ENCODE data around the gene EREG. TPM values are rescaled to one million over a fixed set of nuclear protein-coding genes. Genes with fewer than 3 reads are reported as not detected.

EREG gene
- total and polyA plus RNA-seq, 2 of the 8 experiments (the other 6 are each of a cell fraction or from before 2014, with no cell fraction given) = not detected

- TF ChIP-seq RNF2 (IDR thresholded peaks at IDR 0.05; ENCODE audit: borderline replicate concordance, low read depth, low read length, missing control alignments, poor library complexity, severe bottlenecking) (no peak), SIRT6 (IDR thresholded peaks at IDR 0.05; ENCODE audit: low read length) (no peak), NRF1 (IDR thresholded peaks at IDR 0.05; ENCODE audit: low read depth, low read length) (no peak), EP300 (IDR thresholded peaks at IDR 0.05; ENCODE audit: borderline replicate concordance in 1 of 2, low read depth in 2 of 2, low read length in 2 of 2) (no peak), SRF (IDR thresholded peaks at IDR 0.05; ENCODE audit: low read depth, low read length) (no peak), RBBP5 (IDR thresholded peaks at IDR 0.05; ENCODE audit: borderline replicate concordance, low read depth, low read length) (no peak), RAD21 (IDR thresholded peaks at IDR 0.05 in 1 of 2, conservative IDR thresholded peaks at IDR 0.05 in 1 of 2; ENCODE audit: low read depth in 2 of 2, low read length in 2 of 2) (no peak), SP2 (IDR thresholded peaks at IDR 0.05; ENCODE audit: low read length) (no peak), SP4 (IDR thresholded peaks at IDR 0.05; ENCODE audit: low read length) (no peak), TEAD4 (IDR thresholded peaks at IDR 0.05; ENCODE audit: low read depth, low read length) (no peak), NANOG (IDR thresholded peaks at IDR 0.05; ENCODE audit: insufficient read depth, low read depth, low read length, poor library complexity, severe bottlenecking) (no peak)
- H3K4me1 ChIP-seq (replicated peaks in 1 of 4; ENCODE audit: control insufficient read depth in 3 of 4, insufficient read depth in 4 of 4, low read length in 3 of 4) = peaks cover 0 to 4% (median 0%) of the 10 kb centered on the region in 4 experiments; a peak in 2 of 7 replicates
- DNase-seq (ENCODE audit: low read depth in 1 of 2, low spot score in 2 of 2) (no peak), FAIRE-seq (no peak)
- H2BK5ac ChIP-seq (ENCODE audit: low read depth, low read length) = no peak overlapping the region
- H2BK12ac ChIP-seq (ENCODE audit: low read depth, low read length) = no peak overlapping the region
- H3K23ac ChIP-seq (ENCODE audit: insufficient read length) = no peak overlapping the region
- H3K9ac ChIP-seq (replicated peaks in 1 of 4; ENCODE audit: extremely low read depth in 1 of 4, low read depth in 3 of 4, low read length in 3 of 4) = no peak overlapping the region
- H3K36me3 ChIP-seq (ENCODE audit: control insufficient read depth in 2 of 4, insufficient read depth in 4 of 4, low read length in 3 of 4) = peaks cover 0 to 2% (median 0%) of the 10 kb centered on the region in 4 experiments; a peak in 1 of 8 replicates
- H3K4me3 ChIP-seq (ENCODE audit: extremely low read depth in 1 of 4, insufficient read depth in 2 of 4, low read depth in 3 of 4, low read length in 4 of 4) = no peak overlapping the region
- H4K8ac ChIP-seq (ENCODE audit: extremely low read depth, insufficient read depth, low read length) = no peak overlapping the region
- no peak overlapping the region for H2BK20ac ChIP-seq (ENCODE audit: low read length)
- no peak overlapping the region for H3K56ac ChIP-seq (replicated peaks; ENCODE audit: insufficient read length, low read depth, low read length)
- H3K4me2 ChIP-seq (ENCODE audit: insufficient read depth in 1 of 2, low read depth in 2 of 2, low read length in 2 of 2) = no peak overlapping the region
- no peak overlapping the region for H3K14ac ChIP-seq (ENCODE audit: insufficient read length)
- CTCF ChIA-PET (ENCODE audit: partially characterized antibody) = interaction anchor here (1.0 to 1.2 kb wide), 2 partner anchors 149 to 193 kb away, joined by 3 read pairs; no protein-coding TSS in a partner anchor
- POLR2A ChIA-PET (ENCODE audit: partially characterized antibody) = no interaction called here
- no peak overlapping the region for H3K4ac ChIP-seq (replicated peaks; ENCODE audit: insufficient read length, low read depth, low read length)
- no peaks in the 10 kb centered on the region for H3K79me2 ChIP-seq (ENCODE audit: control insufficient read depth in 1 of 2, insufficient read depth in 2 of 2, low read length in 2 of 2)
- no peak overlapping the region for H4K91ac ChIP-seq (replicated peaks; ENCODE audit: insufficient read length, low read length)
- H2AK5ac ChIP-seq (ENCODE audit: low read depth, low read length) = no peak overlapping the region
- H3K23me2 ChIP-seq (ENCODE audit: low read depth, low read length) = no peaks in the 10 kb centered on the region
- no peak overlapping the region for H2BK120ac ChIP-seq (replicated peaks; ENCODE audit: low read depth, low read length)
- no peaks in the 10 kb centered on the region for H3K27me3 ChIP-seq (replicated peaks in 1 of 4; ENCODE audit: control insufficient read depth in 3 of 4, extremely low read depth in 1 of 4, insufficient read depth in 3 of 4, low read length in 3 of 4)
- no peak overlapping the region for H2AFZ ChIP-seq (ENCODE audit: low read length)
- peaks cover 9 to 12% of the 10 kb centered on the region in 2 experiments for H3K9me3 ChIP-seq (ENCODE audit: insufficient read depth in 2 of 2, low read depth in 1 of 2, low read length in 1 of 2)
- H4K20me1 ChIP-seq (replicated peaks in 1 of 2; ENCODE audit: control insufficient read depth in 1 of 2, insufficient read depth in 2 of 2, low read length in 2 of 2) = no peaks in the 10 kb centered on the region
- H2BK15ac ChIP-seq (ENCODE audit: low read length) = no peak overlapping the region
- H3K79me1 ChIP-seq (ENCODE audit: low read depth, low read length) = no peaks in the 10 kb centered on the region
- WGBS, 2 experiments (ENCODE audit: extremely low coverage in 1 of 2, insufficient coverage in 1 of 2, insufficient read length in 1 of 2, insufficient replicate concordance in 2 of 2, low coverage in 1 of 2, low lambda C conversion rate in 2 of 2, missing lambda C conversion rate in 1 of 2) = 89% methylated on average over 4 of the region's 4 CpGs; no CpG with 5 or more reads in 1 of the 2 experiments
- H3K18ac ChIP-seq (ENCODE audit: extremely low read depth, low read length) = no peak overlapping the region
- no peak overlapping the region for H3K27ac ChIP-seq (ENCODE audit: low read depth, low read length)
- H4K5ac ChIP-seq (ENCODE audit: insufficient read length, low read depth, low read length) = no peak overlapping the region
Observed at GRCh38 chr4:74338792-74339333, 26.1 kb upstream of the EREG start.
